BE2C (cell line): ENCODE measurements around the gene GPR25.
A peak's percentile ranks its signal among the peaks of the same experiment; 100 is the strongest.

Source experiments
- DNase-seq: peaks from one replicate; pipeline ENCODE4 v3.0.0-alpha.2; 2020
- H3K27me3 ChIP-seq: fragments of 250-450 bp; sonication (Bioruptor Pico); 2 replicates; pipeline ENCODE4 v1.5.1; 2020; ENCODE audit warnings: mild to moderate bottlenecking
- H3K36me3 ChIP-seq: fragments of 250-450 bp; sonication (Bioruptor Pico); 2 replicates; pipeline ENCODE4 v1.5.1; 2020; ENCODE audit warnings: mild to moderate bottlenecking
- H3K4me1 ChIP-seq: fragments of 250-450 bp; sonication (Bioruptor Pico); 2 replicates; pipeline ENCODE4 v1.5.1; 2020
- H3K4me3 ChIP-seq: 2 replicates; pipeline ENCODE4 v1.5.1; 2011; ENCODE audit warnings: low read depth, low read length
- H3K9me3 ChIP-seq: fragments of 250-450 bp; sonication (Bioruptor Pico); 2 replicates; pipeline ENCODE4 v1.5.1; 2020
- TF ChIP-seq, protein P1 (sequence below): IDR thresholded peaks from 2 replicates; pipeline ENCODE4 v1.5.1; 2012; ENCODE audit warnings: mild to moderate bottlenecking, low read depth, low read length

The GPR25 gene

DNA sequence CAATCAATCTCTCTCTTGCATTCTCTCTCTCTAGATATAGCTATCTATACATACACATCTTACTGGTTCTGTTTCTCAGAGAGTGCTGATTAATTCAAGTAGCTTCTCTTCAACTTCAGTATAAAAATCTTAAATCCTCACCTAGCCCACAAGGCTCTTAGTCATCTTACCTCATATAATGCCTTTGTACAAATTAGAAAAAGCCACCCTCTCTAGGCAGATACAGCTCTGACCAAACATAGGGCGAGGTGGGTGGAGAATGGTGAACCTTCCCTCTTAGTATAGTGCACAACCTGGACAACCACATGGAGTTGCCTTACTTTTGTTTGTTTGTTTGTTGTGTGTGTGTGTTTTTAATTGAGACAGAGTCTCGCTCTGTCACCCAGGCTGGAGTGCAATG lies 16.8 kb downstream of the GPR25 start:
- DNase-seq = no peak
- Histone ChIP-seq H3K36me3 (no peaks in the 10 kb centered on the region), H3K27me3 (peaks cover 18% of the 10 kb centered on the region), H3K4me1 (no peaks in the 10 kb centered on the region), H3K4me3 (no peak overlapping the region), H3K9me3 (no peaks in the 10 kb centered on the region)
- TF ChIP-seq, protein P1, sequence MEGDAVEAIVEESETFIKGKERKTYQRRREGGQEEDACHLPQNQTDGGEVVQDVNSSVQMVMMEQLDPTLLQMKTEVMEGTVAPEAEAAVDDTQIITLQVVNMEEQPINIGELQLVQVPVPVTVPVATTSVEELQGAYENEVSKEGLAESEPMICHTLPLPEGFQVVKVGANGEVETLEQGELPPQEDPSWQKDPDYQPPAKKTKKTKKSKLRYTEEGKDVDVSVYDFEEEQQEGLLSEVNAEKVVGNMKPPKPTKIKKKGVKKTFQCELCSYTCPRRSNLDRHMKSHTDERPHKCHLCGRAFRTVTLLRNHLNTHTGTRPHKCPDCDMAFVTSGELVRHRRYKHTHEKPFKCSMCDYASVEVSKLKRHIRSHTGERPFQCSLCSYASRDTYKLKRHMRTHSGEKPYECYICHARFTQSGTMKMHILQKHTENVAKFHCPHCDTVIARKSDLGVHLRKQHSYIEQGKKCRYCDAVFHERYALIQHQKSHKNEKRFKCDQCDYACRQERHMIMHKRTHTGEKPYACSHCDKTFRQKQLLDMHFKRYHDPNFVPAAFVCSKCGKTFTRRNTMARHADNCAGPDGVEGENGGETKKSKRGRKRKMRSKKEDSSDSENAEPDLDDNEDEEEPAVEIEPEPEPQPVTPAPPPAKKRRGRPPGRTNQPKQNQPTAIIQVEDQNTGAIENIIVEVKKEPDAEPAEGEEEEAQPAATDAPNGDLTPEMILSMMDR = no peak

DNA sequence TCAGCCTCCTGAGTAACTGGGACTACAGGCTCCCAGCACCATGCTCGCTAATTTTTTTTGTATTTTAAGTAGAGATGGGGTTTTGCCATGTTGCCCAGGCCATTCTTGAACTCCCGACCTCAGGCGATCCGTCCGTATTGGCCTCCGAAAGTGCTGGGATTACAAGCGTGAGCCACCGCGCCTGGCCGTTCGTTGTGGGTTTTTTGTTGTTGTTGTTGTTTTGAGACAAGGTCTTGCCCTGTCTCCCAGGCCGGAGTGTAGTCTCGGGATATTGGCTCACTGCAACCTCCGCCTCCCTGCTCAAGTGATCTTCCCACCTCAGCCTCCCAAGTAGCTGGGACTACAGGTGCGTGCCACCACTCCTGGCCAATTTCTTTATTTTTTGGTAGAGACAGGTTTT lies 17.2 kb downstream of the GPR25 start:
- H3K4me1 ChIP-seq = no peaks in the 10 kb centered on the region
- H3K27me3 ChIP-seq = peaks cover 18% of the 10 kb centered on the region

DNA sequence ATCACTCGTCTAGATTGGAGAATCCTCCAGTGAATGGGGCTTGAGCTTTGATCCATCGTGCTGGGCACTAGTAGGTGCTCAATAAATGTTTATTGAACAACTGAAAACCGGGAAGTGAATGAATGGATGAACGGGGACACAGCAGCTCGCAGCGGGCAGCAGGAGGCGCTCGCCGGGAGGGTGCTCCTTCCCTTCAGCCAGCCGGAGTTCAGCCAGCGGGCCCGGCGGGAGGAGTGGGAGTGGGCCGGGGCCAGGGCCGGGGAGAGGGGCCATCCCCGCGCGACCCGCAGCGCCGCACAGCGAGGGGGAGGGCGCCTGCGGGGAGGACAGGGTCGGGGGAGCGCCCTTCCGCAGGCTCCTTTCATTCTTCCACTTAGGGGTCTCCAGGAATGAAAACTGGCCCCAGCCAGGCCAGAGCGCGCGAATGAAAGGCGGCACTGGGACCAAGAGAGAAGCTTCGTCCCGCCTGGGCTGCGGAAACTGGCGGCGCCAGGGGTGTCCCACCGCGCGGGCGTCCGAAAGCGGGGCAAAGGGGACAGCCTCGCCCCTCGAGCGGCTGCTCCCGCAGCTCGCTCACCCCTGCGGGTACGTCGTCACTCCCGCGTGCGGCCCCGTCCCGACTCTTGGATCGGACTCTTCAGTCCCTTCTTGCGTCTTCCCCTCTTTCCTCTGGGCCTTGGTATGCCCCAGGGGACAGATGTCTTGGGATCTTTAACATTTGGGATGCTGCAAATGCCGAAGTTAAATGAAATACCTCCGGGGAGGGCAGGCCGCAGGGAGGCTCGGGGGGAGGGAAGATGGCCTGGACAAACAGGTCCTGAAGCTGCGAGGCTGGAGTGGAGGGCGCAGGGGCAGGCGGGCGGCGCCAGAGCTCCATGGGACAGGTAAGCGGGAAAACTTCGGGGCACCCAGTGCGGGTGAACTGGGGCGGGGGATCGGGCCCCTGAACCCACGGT lies 18.3 kb downstream of the GPR25 start:
- Histone ChIP-seq H3K4me3 (peak overlapping the region; percentile 58), H3K4me1 (no peaks in the 10 kb centered on the region), H3K27me3 (peaks cover 18% of the 10 kb centered on the region), H3K36me3 (no peaks in the 10 kb centered on the region), H3K9me3 (no peaks in the 10 kb centered on the region)
- TF ChIP-seq, protein P1 = peak; percentile 60
- DNase-seq = peak; percentile 53

More for the DNA sequence above, 17.2 kb downstream of the GPR25 start:
- no peaks in the 10 kb centered on the region for H3K9me3 ChIP-seq
- no peak for DNase-seq
- no peaks in the 10 kb centered on the region for H3K36me3 ChIP-seq
- TF ChIP-seq, protein P1 = no peak
- no peak overlapping the region for H3K4me3 ChIP-seq

DNA sequence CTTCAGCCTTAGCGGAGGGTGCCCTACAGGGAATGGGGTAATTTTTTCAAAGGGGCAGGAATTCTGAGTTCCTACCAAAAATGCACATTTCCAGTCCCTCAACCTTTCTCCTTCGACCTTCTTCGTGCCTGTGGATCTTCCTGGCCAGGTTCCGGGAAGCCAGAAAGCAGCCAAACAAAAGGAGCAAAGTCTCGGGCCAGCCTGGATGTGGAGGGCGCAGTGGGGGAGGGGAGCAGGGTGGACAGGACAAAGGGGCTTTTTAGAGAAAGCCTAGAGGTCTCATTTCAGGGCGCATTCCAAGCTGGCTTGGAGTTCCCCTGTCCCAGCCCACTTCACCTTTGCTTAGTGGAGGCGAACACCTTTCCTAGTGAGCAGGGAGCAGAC lies 19.0 kb downstream of the GPR25 start:
- Histone ChIP-seq H3K27me3 (peaks cover 18% of the 10 kb centered on the region), H3K9me3 (no peaks in the 10 kb centered on the region), H3K36me3 (no peaks in the 10 kb centered on the region), H3K4me3 (no peak overlapping the region), H3K4me1 (no peaks in the 10 kb centered on the region)
- no peak for DNase-seq
- TF ChIP-seq, protein P1 = no peak

DNA sequence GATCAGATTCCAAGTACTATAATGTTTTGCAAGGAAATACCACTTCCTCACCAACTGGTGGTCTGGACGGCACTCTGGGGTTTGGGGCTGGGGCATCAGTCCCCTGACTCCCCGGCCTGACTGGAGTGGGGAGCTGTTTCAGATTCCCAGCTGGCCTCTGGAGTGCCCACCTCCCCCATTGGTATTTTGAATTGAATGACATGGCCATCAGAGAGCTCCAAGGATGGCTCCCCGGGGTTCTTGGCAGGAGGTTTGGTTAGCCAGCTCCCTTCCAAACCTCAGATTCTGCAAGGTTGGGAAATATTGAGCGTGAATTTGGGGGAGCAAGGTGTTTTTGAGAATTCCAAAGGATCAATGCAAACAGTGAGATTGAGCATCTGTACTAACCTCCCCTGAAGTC lies 19.8 kb downstream of the GPR25 start:
- Histone ChIP-seq H3K9me3 (no peaks in the 10 kb centered on the region), H3K4me1 (no peaks in the 10 kb centered on the region), H3K4me3 (no peak overlapping the region), H3K27me3 (peaks cover 18% of the 10 kb centered on the region), H3K36me3 (no peaks in the 10 kb centered on the region)
- TF ChIP-seq, protein P1 = no peak
- no peak for DNase-seq

DNA sequence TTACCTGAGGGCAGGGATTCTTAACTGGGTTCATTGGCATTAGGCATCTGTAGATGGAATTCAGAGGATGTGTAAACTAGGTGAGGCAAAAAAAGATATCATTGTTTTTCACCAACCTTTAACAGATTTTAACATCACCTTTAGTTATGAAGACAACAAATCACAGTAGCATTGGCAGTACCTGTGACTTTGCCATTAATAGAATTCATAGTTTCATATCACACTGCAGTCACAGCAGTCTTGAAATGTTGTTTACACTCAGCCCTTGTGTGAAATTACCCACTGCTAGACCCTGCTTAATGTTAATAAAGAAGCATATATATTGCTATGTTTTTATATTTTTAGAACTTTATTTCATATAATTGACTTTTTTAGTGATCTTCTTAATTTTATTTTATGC lies 20.2 kb downstream of the GPR25 start:
- H3K4me3 ChIP-seq = no peak overlapping the region
- no peaks in the 10 kb centered on the region for H3K36me3 ChIP-seq
- H3K4me1 ChIP-seq = no peaks in the 10 kb centered on the region
- no peak for DNase-seq
- peaks cover 18% of the 10 kb centered on the region for H3K27me3 ChIP-seq
- TF ChIP-seq, protein P1 = no peak
- no peaks in the 10 kb centered on the region for H3K9me3 ChIP-seq
